GM18519 (cell line): ENCODE measurements around the gene SPDYE4.
"Not testable (repeated sequence)": the region's sequence is repeated elsewhere in the genome, so short reads cannot be mapped to it uniquely, and the experiment has no call there.

Experiments
- ATAC-seq: cut with Tn5 transposase; IDR thresholded peaks from one replicate; pipeline ENCODE4 v1.9.1; 2021; ENCODE audit warnings: mild to moderate bottlenecking, moderate library complexity; ENCODE audit not compliant: unreplicated experiment, low FRiP score

Gene SPDYE4

GRCh38 chr17:8758137-8758596, at the start of gene SPDYE4:
TSS of gene SPDYE4 (minus strand) at chr17:8758546. CDS start at chr17:8758382, 164 bp downstream.
- no peak for ATAC-seq

GRCh38 chr17:8806926-8807550, 48.7 kb upstream of the SPDYE4 start:
- peak; percentile 84 for ATAC-seq

GRCh38 chr17:8806253-8806925, 48.0 kb upstream of the SPDYE4 start:
- no peak for ATAC-seq

GRCh38 chr17:8805396-8805795, 47.0 kb upstream of the SPDYE4 start:
- ATAC-seq = not testable (repeated sequence)

- ATAC-seq = no peak
Observed at GRCh38 chr17:8803531-8804420, 45.4 kb upstream of the SPDYE4 start.

- ATAC-seq = no peak
Observed at GRCh38 chr17:8801135-8801840, 42.9 kb upstream of the SPDYE4 start.

GRCh38 chr17:8800656-8801055, 42.3 kb upstream of the SPDYE4 start:
- ATAC-seq = no peak

- no peak for ATAC-seq
Observed at GRCh38 chr17:8799570-8800212, 41.3 kb upstream of the SPDYE4 start.

- no peak for ATAC-seq
Observed at GRCh38 chr17:8798846-8799569, 40.7 kb upstream of the SPDYE4 start, which contains the start of gene MFSD6L. TSS of gene MFSD6L (minus strand) at chr17:8799365. CDS start at chr17:8799120, 245 bp downstream.

- ATAC-seq = no peak
Observed at GRCh38 chr17:8798176-8798845, 40.0 kb upstream of the SPDYE4 start.

- ATAC-seq = no peak
Observed at GRCh38 chr17:8797621-8798175, 39.4 kb upstream of the SPDYE4 start.

- no peak for ATAC-seq
Observed at GRCh38 chr17:8794636-8795035, 36.3 kb upstream of the SPDYE4 start.

- ATAC-seq = no peak
Observed at GRCh38 chr17:8793649-8794048, 35.3 kb upstream of the SPDYE4 start.

GRCh38 chr17:8792646-8793045, 34.3 kb upstream of the SPDYE4 start:
- no peak for ATAC-seq

- ATAC-seq = no peak
Observed at GRCh38 chr17:8791910-8792270, 33.5 kb upstream of the SPDYE4 start.

GRCh38 chr17:8791248-8791909, 33.0 kb upstream of the SPDYE4 start:
- no peak for ATAC-seq

- no peak for ATAC-seq
Observed at GRCh38 chr17:8789743-8790142, 31.4 kb upstream of the SPDYE4 start.

GRCh38 chr17:8788998-8789397, 30.7 kb upstream of the SPDYE4 start:
- ATAC-seq = no peak
